GM12878 (cell line): ENCODE data around the gene DDX39B. TPM values are rescaled to one million over a fixed set of nuclear protein-coding genes. Genes with fewer than 3 reads are reported as not detected.

Experiments used
- ATAC-seq: fragments of 200-7000 bp; cut with Tn5 transposase; 3 replicates; pipeline ENCODE4 v1.9.1; 2020; ENCODE audit warnings: mild to moderate bottlenecking, moderate library complexity
- BruUV-seq: library from RNA; stranded (reverse); fragments of 400-500 nt; replicated peaks from 2 replicates; lab custom pipeline; 2021; lab: Mats Ljungman, UMichigan
- CTCF ChIA-PET: fragments of 300-600 bp; sonication (Branson Sonifier 250); formaldehyde crosslinking; extraction: SDS; loops from one replicate; lab custom pipeline; 2021; ENCODE audit warnings: inconsistent platforms; lab: Yijun Ruan, JAX
- POLR2A ChIA-PET: fragments of 350-600 bp; formaldehyde crosslinking; extraction: SDS; loops from one replicate; lab custom pipeline; 2021; ENCODE audit warnings: inconsistent platforms; lab: Charles Lee
- RAD21 ChIA-PET: fragments of 300-600 bp; sonication (Branson Sonifier 250); formaldehyde crosslinking; loops from one replicate; lab custom pipeline; 2023; ENCODE audit warnings: antibody characterized with exemption; ENCODE audit not compliant: unreplicated experiment; lab: Charles Lee
- SMC1A ChIA-PET: fragments of 300-600 bp; sonication (Branson Sonifier 250); formaldehyde crosslinking; loops from one replicate; lab custom pipeline; 2023; ENCODE audit not compliant: unreplicated experiment, uncharacterized antibody; lab: Charles Lee
- DNase-seq: peaks from one replicate; pipeline ENCODE4 v3.0.0-alpha.2; 2011; ENCODE audit warnings: low read depth, low spot score
- FAIRE-seq: peaks from 3 replicates; lab custom pipeline; 2011; peaks lifted over from hg19 to GRCh38; lab: Jason Lieb, UNC
- H2AFZ ChIP-seq: 2 replicates; pipeline ENCODE4 v1.6.0; 2011; ENCODE audit warnings: low read depth, low read length, control low read depth; ENCODE audit not compliant: control insufficient read depth
- H3K27ac ChIP-seq: 2 replicates; pipeline ENCODE4 v1.5.1; 2011; ENCODE audit warnings: control low read depth; ENCODE audit not compliant: control insufficient read depth, insufficient read depth
- H3K27me3 ChIP-seq, 2 experiments: replicated peaks in 1 of 2; 2 replicates each; pipeline versions ENCODE4 v1.6.0 to v1.6.1; 2011; ENCODE audit warnings: low read length in 1 of 2; ENCODE audit not compliant: control insufficient read depth in 2 of 2, insufficient read depth in 2 of 2
- H3K36me3 ChIP-seq, 2 experiments: 2 replicates each; pipeline ENCODE4 v1.5.1; 2011; ENCODE audit warnings: low read length in 1 of 2; ENCODE audit not compliant: control insufficient read depth in 2 of 2, insufficient read depth in 2 of 2
- H3K4me1 ChIP-seq: 2 replicates; pipeline ENCODE4 v1.6.1; 2011; ENCODE audit warnings: mild to moderate bottlenecking, low read length, moderate library complexity, mixed read lengths; ENCODE audit not compliant: control insufficient read depth, insufficient read depth
- H3K4me2 ChIP-seq: 2 replicates; pipeline ENCODE4 v1.6.0; 2011; ENCODE audit warnings: control low read depth; ENCODE audit not compliant: control insufficient read depth, insufficient read depth
- H3K4me3 ChIP-seq: fragments of 200-600 bp; sonication (generic); 2 replicates; pipeline ENCODE4 v1.5.1; 2016
- H3K79me2 ChIP-seq: 2 replicates; pipeline ENCODE4 v1.6.0; 2011; ENCODE audit warnings: low read length; ENCODE audit not compliant: control insufficient read depth, insufficient read depth
- H3K9ac ChIP-seq: 2 replicates; pipeline ENCODE4 v1.8.0; 2011; ENCODE audit warnings: low read length, control low read depth, mixed read lengths; ENCODE audit not compliant: control insufficient read depth, insufficient read depth
- H3K9me3 ChIP-seq: replicated peaks from 3 replicates; pipeline ENCODE4 v1.5.1; 2011; ENCODE audit warnings: mild to moderate bottlenecking, low read length; ENCODE audit not compliant: control insufficient read depth, insufficient read depth
- H4K20me1 ChIP-seq: 2 replicates; pipeline ENCODE4 v1.6.0; 2011; ENCODE audit not compliant: control insufficient read depth, insufficient read depth
- CBX5 ChIP-seq: sonication (generic); IDR thresholded peaks from 2 replicates; pipeline ENCODE4 v1.6.1; 2016; ENCODE audit warnings: low read depth, moderate library complexity, mild to moderate bottlenecking, inconsistent platforms
- CREB1 ChIP-seq: IDR thresholded peaks from 2 replicates; pipeline ENCODE4 v1.6.1; 2012; ENCODE audit warnings: low read depth, mild to moderate bottlenecking, inconsistent platforms
- DPF2 ChIP-seq: fragments of 450-650 bp; IDR thresholded peaks from 2 replicates; pipeline ENCODE4 v1.6.1; 2017; ENCODE audit warnings: mild to moderate bottlenecking
- EED ChIP-seq: sonication (generic); IDR thresholded peaks from 2 replicates; pipeline ENCODE4 v1.6.1; 2016; ENCODE audit warnings: antibody characterized with exemption, low read depth
- ETV6 ChIP-seq, 2 experiments: fragments of 450-650 bp in 1 of 2; IDR thresholded peaks in 1 of 2; conservative IDR thresholded peaks in 1 of 2; 2 replicates each; pipeline ENCODE4 v1.6.1; 2014; ENCODE audit warnings: antibody characterized with exemption in 1 of 2, borderline replicate concordance in 1 of 2, low read depth in 1 of 2, mild to moderate bottlenecking in 1 of 2, moderate library complexity in 1 of 2
- POLR2A ChIP-seq: IDR thresholded peaks from 2 replicates; pipeline ENCODE4 v1.6.1; 2011; ENCODE audit warnings: low read depth, mild to moderate bottlenecking, low read length
- RUNX3 ChIP-seq: IDR thresholded peaks from 2 replicates; pipeline ENCODE4 v1.6.1; 2012; ENCODE audit warnings: low read length, inconsistent platforms
- TCF12 ChIP-seq: IDR thresholded peaks from 2 replicates; pipeline ENCODE4 v1.6.1; 2011; ENCODE audit warnings: low read depth, mild to moderate bottlenecking, low read length
- WGBS: methylation state at CpG from one replicate; pipeline ENCODE4 v1.1.6; 2016; ENCODE audit warnings: low lambda C conversion rate; ENCODE audit not compliant: insufficient replicate concordance, insufficient coverage; ENCODE audit errors: missing lambda C conversion rate; 5-methylcytosine and 5-hydroxymethylcytosine counted together
- in situ Hi-C: fragments of 300-500 bp; cut with MboI; formaldehyde crosslinking; loops from 9 replicates; pipeline ENCODE4 v1.14.3; 2018; ENCODE audit warnings: mixed read lengths
- intact Hi-C: fragments of 100-400 bp; cut with micrococcal nuclease; formaldehyde crosslinking; loops from one replicate; pipeline ENCODE4 v1.14.2; 2022; ENCODE audit not compliant: unreplicated experiment
- polyA plus RNA-seq, 11 experiments: library from polyadenylated mRNA; depleted of rRNA in 4 of 11; unstranded in 6 of 11; stranded (reverse) in 5 of 11; fragments of >200 nt; fragmentation: Nextera tagmentation in 4 of 11; fragmentation: Illumina TruSeq in 1 of 11; extraction: Ambion mirVana in 4 of 11; extraction: Trizol in 1 of 11; gene quantifications; 1 replicate in 1 of 11; 2 replicates in 10 of 11; pipeline versions ENCODE4 v1.2.1 to v1.2.3, GENCODE V29; 2011 to 2016; ENCODE audit warnings: inconsistent platforms in 2 of 11, missing spikeins in 2 of 11, low read depth in 1 of 11
- total RNA-seq, 4 experiments: library from RNA; depleted of rRNA in 3 of 4; stranded (reverse); fragments of >200 nt in 3 of 4; fragmentation: Illumina TruSeq in 1 of 4; extraction: Trizol in 1 of 4; gene quantifications; 2 replicates each; pipeline versions ENCODE4 v1.2.1 to v1.2.3, GENCODE V29; 2013 to 2021
- TF ChIP-seq, protein P1 (sequence below): fragments of 150-350 bp; IDR thresholded peaks from 2 replicates; pipeline ENCODE4 v1.6.1; 2016; ENCODE audit warnings: low read depth, low read length
- TF ChIP-seq, protein P2 (sequence below): IDR thresholded peaks from 2 replicates; pipeline ENCODE4 v1.6.1; 2011; ENCODE audit warnings: low read depth, mild to moderate bottlenecking, low read length, moderate library complexity, borderline replicate concordance; ENCODE audit errors: extremely low read depth
- TF ChIP-seq, protein P3 (sequence below): fragments of 450-650 bp; IDR thresholded peaks from 2 replicates; pipeline ENCODE4 v1.6.1; 2016; ENCODE audit warnings: mild to moderate bottlenecking
- TF ChIP-seq, protein P4 (sequence below): fragments of 450-650 bp; IDR thresholded peaks from 2 replicates; pipeline ENCODE4 v1.6.1; 2016; ENCODE audit warnings: mild to moderate bottlenecking, moderate library complexity, borderline replicate concordance

The DDX39B gene
- total and polyA plus RNA-seq, 10 of the 15 experiments (the other 5 are each of a cell fraction or from before 2014, with no cell fraction given) = 271 to 661 (median 330) TPM

DNA sequence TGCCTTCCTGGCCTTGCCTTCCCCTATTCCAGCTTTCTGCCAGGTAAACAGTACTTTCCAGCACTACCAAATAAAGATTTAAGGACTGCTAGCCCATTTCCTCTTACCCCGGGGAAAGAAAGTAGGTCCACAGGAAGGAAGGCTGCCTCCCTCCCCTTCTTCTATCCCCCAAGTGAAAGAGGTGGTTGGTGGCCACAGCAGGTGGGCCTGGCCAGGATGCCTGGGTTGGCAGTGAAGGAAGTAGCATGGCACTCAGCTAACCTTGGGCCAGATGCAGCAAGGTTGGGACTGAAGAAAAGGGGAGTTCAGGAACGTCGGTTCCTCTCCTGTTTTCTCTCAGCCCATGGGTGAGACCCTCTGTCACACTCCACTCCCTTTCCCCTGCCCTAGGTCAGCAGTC lies 14.5 kb upstream of the DDX39B start:
- RAD21 ChIA-PET = interaction anchor here (0.9 to 15.9 kb wide), 5 partner anchors 12 to 61 kb away, joined by 3 to 620 read pairs (median 5); partner anchors contain the start of genes LST1, LTB, NCR3 and TNF
- CTCF ChIA-PET = interaction anchor here (1.3 to 34.8 kb wide), 3 partner anchors 12 to 32 kb away, joined by 4 to 2098 read pairs (median 34); partner anchors contain the start of genes LST1, LTB, NCR3 and TNF
- H3K27me3 ChIP-seq = no peaks in the 10 kb centered on the region
- SMC1A ChIA-PET = interaction anchor here (0.8 to 34.7 kb wide), 4 partner anchors 9 to 83 kb away, joined by 3 to 1989 read pairs (median 4); partner anchors contain the start of genes LST1, LTA, LTB and NCR3
- H3K9me3 ChIP-seq = no peaks in the 10 kb centered on the region
- H3K4me3 ChIP-seq = no peak overlapping the region
- 2% methylated on average over 3 of the region's 3 CpGs for WGBS
- ATAC-seq = no peak
- no peak overlapping the region for H2AFZ ChIP-seq
- H3K9ac ChIP-seq = no peak overlapping the region; the same call in 1 of the 2 replicates
- no peak for TF ChIP-seq TCF12
- no peak for TF ChIP-seq CBX5
- TF ChIP-seq, protein P1, sequence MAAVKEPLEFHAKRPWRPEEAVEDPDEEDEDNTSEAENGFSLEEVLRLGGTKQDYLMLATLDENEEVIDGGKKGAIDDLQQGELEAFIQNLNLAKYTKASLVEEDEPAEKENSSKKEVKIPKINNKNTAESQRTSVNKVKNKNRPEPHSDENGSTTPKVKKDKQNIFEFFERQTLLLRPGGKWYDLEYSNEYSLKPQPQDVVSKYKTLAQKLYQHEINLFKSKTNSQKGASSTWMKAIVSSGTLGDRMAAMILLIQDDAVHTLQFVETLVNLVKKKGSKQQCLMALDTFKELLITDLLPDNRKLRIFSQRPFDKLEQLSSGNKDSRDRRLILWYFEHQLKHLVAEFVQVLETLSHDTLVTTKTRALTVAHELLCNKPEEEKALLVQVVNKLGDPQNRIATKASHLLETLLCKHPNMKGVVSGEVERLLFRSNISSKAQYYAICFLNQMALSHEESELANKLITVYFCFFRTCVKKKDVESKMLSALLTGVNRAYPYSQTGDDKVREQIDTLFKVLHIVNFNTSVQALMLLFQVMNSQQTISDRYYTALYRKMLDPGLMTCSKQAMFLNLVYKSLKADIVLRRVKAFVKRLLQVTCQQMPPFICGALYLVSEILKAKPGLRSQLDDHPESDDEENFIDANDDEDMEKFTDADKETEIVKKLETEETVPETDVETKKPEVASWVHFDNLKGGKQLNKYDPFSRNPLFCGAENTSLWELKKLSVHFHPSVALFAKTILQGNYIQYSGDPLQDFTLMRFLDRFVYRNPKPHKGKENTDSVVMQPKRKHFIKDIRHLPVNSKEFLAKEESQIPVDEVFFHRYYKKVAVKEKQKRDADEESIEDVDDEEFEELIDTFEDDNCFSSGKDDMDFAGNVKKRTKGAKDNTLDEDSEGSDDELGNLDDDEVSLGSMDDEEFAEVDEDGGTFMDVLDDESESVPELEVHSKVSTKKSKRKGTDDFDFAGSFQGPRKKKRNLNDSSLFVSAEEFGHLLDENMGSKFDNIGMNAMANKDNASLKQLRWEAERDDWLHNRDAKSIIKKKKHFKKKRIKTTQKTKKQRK = no peak
- 0 out of 2 replicates have a peak, but pooled peaks have one; percentile 26 for TF ChIP-seq DPF2
- TF ChIP-seq EED = peak; percentile 58
- TF ChIP-seq RUNX3 = peak; percentile 24; the same call in 1 of the 2 replicates
- TF ChIP-seq, protein P2, sequence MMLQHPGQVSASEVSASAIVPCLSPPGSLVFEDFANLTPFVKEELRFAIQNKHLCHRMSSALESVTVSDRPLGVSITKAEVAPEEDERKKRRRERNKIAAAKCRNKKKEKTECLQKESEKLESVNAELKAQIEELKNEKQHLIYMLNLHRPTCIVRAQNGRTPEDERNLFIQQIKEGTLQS = no peak
- TF ChIP-seq ETV6 (conservative IDR thresholded peaks at IDR 0.05 in 1 of 2, IDR thresholded peaks at IDR 0.05 in 1 of 2; ENCODE audit: borderline replicate concordance in 1 of 2, low read depth in 1 of 2) = peak in 1 of 2 experiments; percentile 83; a peak in 2 of 4 replicates
- TF ChIP-seq, protein P3, sequence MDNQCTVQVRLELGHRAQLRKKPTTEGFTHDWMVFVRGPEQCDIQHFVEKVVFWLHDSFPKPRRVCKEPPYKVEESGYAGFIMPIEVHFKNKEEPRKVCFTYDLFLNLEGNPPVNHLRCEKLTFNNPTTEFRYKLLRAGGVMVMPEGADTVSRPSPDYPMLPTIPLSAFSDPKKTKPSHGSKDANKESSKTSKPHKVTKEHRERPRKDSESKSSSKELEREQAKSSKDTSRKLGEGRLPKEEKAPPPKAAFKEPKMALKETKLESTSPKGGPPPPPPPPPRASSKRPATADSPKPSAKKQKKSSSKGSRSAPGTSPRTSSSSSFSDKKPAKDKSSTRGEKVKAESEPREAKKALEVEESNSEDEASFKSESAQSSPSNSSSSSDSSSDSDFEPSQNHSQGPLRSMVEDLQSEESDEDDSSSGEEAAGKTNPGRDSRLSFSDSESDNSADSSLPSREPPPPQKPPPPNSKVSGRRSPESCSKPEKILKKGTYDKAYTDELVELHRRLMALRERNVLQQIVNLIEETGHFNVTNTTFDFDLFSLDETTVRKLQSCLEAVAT = no peak
- 0 out of 2 replicates have a peak, but pooled peaks have one; percentile 21 for TF ChIP-seq POLR2A
- TF ChIP-seq CREB1 = no peak
- TF ChIP-seq, protein P4, sequence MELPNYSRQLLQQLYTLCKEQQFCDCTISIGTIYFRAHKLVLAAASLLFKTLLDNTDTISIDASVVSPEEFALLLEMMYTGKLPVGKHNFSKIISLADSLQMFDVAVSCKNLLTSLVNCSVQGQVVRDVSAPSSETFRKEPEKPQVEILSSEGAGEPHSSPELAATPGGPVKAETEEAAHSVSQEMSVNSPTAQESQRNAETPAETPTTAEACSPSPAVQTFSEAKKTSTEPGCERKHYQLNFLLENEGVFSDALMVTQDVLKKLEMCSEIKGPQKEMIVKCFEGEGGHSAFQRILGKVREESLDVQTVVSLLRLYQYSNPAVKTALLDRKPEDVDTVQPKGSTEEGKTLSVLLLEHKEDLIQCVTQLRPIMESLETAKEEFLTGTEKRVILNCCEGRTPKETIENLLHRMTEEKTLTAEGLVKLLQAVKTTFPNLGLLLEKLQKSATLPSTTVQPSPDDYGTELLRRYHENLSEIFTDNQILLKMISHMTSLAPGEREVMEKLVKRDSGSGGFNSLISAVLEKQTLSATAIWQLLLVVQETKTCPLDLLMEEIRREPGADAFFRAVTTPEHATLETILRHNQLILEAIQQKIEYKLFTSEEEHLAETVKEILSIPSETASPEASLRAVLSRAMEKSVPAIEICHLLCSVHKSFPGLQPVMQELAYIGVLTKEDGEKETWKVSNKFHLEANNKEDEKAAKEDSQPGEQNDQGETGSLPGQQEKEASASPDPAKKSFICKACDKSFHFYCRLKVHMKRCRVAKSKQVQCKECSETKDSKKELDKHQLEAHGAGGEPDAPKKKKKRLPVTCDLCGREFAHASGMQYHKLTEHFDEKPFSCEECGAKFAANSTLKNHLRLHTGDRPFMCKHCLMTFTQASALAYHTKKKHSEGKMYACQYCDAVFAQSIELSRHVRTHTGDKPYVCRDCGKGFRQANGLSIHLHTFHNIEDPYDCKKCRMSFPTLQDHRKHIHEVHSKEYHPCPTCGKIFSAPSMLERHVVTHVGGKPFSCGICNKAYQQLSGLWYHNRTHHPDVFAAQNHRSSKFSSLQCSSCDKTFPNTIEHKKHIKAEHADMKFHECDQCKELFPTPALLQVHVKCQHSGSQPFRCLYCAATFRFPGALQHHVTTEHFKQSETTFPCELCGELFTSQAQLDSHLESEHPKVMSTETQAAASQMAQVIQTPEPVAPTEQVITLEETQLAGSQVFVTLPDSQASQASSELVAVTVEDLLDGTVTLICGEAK = no peak
- TF ChIP-seq, all 136 proteins: peak for 5
- Histone ChIP-seq H3K36me3 (peaks cover 0 to 4% of the 10 kb centered on the region in 2 experiments; a peak in 2 of 4 replicates), H3K79me2 (peaks cover 16% of the 10 kb centered on the region), H4K20me1 (no peaks in the 10 kb centered on the region), H3K4me1 (peaks cover 52% of the 10 kb centered on the region), H3K27ac (peak overlapping the region; percentile 66), H3K4me2 (peak overlapping the region; percentile 75)
- FAIRE-seq (no peak), DNase-seq (no peak)
- POLR2A ChIA-PET = interaction anchor here (0.6 to 9.1 kb wide), 7 partner anchors 13 to 44 kb away, joined by 3 to 255 read pairs (median 4); partner anchors contain the start of genes LST1, LTB, NCR3 and TNF
- in situ Hi-C loops = loop anchor here (25.0 kb wide), 2 partner anchors 1056 to 1406 kb away; partner anchors contain the start of genes BRD2 and HLA-DMA
- intact Hi-C loops = no loop called here
- BruUV-seq = no TSS peak
